GM21360 (cell line): ENCODE data around the gene FSD1L.

ENCODE experiments used
- ATAC-seq: cut with Tn5 transposase; IDR thresholded peaks from one replicate; pipeline ENCODE4 v1.9.1; 2021; ENCODE audit warnings: mild to moderate bottlenecking, moderate library complexity; ENCODE audit not compliant: unreplicated experiment

Gene FSD1L

DNA sequence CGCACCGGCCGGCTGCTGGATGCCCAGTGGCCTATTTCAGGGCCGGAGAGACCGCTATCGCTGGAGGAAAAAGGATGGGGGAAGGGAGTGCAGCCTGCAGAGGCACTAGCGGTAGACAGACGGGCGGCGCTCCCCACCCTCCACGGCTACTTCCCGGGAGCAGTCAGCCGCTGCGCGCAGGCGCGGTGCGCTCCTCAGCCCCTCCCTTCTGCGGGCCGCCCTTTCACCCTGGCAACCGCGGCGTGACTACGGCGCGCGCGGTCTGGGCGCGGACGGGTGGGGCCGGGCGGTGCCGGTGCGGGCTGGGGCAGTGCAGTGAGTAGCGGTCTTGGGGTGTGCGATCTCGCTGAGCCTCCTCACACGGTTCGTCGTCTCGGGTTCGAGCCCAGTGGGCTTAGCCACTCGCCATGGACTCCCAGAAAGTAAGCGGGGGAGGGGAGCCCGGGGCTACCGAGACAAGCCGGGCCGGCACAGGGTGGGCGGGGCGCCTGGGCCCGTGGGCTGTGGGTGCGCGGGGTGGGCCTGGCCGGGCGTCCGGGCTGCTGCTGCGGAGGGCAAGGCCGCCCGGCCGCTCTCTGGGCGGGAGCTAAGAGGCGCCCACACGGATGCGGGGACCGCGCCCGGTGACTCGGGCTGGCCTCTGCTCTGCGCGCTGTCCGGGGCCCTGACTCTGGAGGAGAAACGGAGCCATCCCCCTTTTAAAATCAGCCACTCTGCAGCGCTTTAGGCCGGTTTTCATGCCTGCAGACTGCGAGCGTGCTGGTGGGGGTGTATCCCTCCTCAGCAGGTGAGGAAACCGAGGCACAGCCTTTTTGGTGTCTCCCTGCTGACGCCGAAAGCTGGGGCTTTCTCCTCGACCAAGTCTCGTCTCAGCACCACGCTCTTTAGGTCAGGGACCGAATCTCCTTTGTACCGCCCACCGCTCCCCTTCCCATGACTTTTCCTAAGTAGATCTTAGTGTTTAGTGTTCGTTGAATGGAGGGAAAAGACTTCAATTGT, at the start of gene FSD1L:
Gene FSD1L, plus strand, starts transcription at position 221 of the 999 bp plus-strand sequence. Its CDS starts 187 bp downstream, at position 408.
- ATAC-seq: peak; percentile 94

DNA sequence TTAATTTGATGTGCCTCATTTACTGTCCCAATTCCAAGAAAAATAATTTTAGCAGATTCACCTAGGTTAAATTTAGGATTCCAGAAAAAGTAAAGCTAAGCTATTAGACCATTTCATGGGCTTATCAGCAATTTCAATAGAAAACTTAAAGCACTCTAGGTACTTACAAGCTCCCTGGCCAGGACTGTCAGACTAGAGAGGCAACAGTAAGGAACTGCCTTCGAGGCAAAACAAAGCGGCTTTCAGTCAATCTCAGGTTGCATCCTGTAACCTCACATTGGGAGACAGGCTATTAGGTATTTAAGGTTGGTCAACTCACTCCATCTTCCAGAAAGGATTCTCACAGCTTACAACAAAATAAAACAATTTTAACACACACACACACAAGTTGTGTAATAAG, 48.7 kb upstream of the FSD1L start:
- no peak for ATAC-seq

DNA sequence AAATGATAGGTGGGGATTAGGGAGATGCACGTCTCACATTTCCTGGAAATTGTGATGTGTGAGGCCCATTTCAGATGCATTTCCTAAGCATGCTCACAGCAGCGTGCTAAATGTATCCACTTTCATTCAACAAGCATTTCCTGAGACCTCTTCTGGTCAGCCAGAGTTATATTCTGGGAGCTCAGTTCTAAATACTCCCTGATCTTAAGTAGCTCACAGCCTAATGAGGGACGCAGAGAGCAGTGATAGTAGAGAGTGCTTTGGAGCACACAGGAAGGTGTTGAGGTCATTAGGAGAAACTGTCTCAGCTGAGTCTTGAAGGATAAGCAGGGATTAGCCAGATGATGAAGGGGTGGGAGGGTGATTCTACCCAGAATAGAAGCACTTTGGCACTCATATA, 46.2 kb upstream of the FSD1L start:
- ATAC-seq: no peak

GRCh38 chr9:105403552-105404248, 44.1 kb upstream of the FSD1L start:
- ATAC-seq: no peak

- ATAC-seq: peak; percentile 85
Measured at GRCh38 chr9:105405514-105406131, 42.2 kb upstream of the FSD1L start.

DNA sequence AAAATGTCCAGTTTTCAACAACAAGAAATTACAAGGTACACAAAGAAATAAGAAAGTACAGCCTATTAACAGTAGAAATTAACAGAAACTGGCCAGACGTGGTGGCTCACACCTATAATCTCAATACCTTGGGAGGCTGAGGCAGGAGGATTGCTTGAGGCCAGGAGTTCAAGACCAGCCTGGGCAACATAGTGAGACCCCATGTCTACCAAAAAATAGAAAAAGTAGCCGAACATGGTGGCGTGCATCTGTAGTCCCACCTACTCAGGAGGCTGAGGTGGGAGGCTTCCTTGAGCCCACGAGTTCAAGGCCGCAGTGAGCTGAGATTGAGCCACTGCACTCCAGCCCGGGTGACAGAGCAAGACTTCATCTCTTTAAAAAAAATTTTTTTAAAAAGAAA, 41.5 kb upstream of the FSD1L start:
- ATAC-seq: no peak

DNA sequence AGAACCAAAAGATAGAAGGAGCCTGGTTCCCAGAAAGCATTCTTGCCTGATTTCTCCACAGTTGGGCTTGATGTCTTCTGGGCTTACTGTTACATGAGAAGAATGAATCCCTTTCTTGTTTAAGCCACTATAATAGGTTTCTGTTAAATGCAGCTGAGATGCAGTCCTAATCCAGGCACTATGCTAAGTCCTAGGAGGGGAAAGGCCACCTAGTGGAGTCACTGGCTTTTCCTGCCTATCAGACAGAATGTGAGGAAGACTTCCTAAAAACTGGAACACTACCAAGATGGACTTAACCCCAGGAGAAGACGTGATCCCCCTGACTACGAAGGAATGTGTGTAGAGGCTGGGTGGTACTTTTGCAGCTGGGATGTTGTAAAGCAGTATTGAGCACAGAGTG, 34.3 kb upstream of the FSD1L start:
- no peak for ATAC-seq

DNA sequence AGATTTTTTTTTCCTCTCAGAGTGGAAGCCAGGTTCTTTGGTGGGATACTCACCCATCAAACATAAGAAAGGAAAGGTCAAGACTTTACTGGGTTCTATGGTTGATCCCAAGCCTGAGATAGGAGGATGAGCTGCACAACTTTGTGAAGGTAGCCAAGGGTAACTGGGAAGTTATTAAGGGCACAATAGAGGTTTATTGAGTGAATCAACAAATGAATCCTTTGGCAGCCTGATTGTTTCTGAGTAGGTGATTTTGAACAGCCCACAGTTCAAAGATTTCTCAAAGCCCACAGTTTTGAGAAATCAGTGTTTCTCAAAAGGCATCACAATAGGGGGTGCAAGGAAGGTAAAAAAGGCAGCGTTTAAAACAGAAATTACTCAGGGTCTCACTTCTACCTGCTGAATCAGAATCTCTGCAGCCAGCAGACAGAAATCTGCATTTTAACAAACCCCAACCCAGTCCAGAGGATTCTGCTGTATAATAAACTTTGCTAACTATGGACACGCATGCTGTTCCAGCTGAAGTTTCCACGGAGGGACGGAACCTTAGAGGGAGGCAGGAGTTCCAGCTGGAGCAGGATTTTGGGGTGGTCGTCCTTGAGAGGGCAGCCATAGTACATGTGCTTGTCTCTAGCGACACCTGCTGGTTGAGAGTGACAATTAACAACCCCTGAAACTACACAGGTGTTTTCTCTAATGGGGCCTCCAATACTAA, 32.7 kb upstream of the FSD1L start:
- peak; percentile 74 for ATAC-seq

- ATAC-seq: no peak
Measured at GRCh38 chr9:105415662-105415980, 32.2 kb upstream of the FSD1L start.

- ATAC-seq: no peak
Measured at GRCh38 chr9:105416840-105417239, 31.0 kb upstream of the FSD1L start.

GRCh38 chr9:105418588-105419500, 29.0 kb upstream of the FSD1L start:
- ATAC-seq: no peak

DNA sequence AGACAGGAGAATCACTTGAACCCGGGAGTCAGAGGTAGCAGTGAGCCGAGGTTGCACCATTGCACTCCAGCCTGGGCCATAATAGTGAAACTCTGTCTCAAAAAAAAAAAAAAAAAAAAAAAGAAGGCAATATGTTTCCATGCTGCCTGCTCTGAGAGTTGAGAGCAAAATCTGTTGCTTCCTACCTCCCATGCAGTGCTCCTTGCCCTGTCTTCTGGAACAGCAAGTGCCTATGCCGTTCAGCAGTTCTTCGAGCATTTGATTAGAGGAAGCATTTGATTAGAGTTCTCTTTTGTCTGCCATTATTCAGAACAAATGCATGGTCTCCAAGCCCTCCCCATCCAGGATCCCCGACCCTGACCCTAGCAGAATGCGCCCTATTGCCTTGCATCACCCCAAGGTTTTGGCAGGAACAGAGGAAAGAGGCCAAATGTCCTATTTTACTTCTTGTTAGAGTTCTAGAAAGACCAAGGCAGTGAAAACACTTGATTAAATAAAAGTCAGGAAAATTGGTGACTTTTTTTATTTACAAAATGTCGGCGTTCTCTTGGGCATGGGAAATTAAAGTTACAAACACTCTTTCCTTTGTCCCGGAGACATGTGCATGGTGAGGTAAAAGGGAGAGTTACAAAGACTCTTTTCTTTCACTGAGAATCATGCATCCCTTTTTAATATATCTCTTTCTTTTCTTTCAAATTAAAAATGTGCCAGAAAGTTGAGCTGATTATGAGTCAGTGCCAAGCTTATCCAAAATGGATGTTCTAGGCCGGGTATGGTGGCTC, 27.8 kb upstream of the FSD1L start:
- no peak for ATAC-seq

- ATAC-seq: no peak
Measured at GRCh38 chr9:105421154-105421553, 26.7 kb upstream of the FSD1L start.

DNA sequence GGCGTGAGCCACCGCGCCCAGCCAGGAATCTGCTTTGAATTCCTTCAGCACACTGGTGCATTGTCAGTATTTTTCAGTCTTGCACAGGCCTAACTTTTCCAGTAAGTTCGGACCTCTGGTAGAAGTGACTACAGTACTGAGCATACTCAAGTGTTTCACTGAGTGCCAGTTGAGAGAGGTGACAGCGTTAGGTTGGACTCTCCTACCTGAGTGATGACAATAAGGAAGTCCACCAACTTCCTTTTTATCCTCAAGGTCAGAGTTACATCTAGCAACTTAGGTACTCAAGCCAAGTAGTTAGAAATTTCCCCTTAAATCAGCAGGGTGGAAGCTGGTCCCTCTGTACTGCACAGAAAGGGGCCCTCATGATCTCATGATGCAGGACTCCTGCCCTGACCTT, 26.0 kb upstream of the FSD1L start:
- ATAC-seq: no peak

- ATAC-seq: no peak
Measured at GRCh38 chr9:105425816-105426433, 21.9 kb upstream of the FSD1L start.

DNA sequence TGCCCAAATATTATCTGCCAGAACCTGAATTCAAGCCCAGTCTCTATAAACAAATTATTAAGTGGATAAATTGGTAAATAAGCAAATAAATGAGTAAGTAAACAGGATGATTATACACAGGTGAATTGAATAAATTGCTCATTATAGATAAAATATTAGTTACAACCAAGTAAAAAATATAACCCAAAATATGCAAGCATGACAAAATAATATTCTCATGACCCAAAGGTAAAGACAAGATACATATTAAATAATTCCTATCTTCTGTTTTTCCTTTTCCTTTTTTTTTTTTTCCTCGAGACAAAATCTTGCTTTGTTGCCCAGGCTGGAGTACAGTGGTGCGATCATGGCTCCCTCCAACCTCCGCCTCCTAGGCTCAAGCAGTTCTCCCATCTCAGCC, 21.2 kb upstream of the FSD1L start:
- ATAC-seq: no peak

DNA sequence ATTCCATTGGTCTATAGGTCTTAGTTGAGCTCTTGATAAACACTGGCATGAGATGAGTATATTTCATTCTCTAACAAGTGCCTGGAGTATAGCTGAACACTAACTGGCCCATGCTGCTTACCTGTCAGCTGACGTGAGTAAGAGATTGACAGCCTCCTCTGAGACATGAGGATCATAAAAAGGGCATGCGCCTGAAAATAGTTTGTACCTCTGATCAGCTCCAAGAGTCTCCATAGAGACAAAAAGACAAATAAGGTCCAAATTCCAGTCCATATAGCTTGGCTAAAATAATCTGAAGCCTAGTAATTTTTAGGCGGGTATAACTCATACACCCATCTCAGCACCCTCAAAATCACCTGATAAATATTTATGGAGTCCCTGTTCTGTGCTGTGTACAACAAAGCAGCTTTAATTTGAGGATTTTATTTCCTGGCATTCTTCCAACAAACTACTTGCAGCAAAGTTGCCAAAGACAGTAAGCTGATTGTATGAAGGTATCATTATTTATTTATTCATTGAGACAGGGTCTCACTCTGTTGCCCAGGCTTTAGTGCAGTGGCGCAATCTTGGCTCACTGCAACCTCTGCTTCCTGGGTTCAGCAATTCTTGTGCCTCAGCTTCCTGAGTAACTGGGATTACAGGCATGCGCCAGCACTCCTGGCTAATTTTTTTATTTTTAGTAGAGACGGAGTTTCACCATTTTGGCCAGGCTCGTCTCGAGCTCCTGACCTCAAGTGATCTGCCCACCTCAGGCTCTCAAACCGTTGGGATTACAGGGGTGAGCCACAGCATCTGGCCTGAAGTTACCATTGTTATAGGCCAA, 16.2 kb upstream of the FSD1L start:
- ATAC-seq: no peak

DNA sequence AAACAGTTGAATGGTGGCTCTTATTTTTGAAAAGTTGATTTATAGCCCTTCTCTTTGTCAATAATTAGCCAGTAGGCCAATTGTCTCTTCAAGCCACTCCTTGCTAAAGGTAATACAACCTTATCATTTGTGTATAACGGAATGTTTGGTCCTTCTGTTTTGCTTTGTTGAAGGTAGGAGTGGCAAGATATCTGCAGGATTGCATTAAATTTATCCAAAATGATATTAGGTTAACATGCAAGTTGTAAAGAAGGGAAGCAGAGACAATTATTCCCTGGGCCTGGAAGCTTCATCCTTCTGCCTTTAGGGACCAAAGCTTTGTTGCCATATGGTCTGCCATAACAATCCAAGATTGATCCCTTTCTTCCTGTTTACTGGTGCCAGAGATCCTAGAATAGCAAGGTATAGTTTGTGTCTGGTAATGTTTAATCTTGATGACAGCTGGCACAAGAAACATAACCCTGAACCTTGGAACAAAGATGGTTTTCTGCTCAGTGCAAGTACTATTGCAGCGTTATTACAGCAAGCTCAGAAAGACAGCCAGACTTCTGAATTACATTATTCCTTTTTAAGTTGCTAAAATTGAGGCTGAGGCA, 15.5 kb upstream of the FSD1L start:
- ATAC-seq: no peak
